ENCODE results near the gene CD300LB.
A peak's percentile ranks its signal among the peaks of the same experiment; 100 is the strongest.
"Not testable (repeated sequence)": the region's sequence is repeated elsewhere in the genome, so short reads cannot be mapped to it uniquely, and the experiment has no call there.

The CD300LB gene

DNA sequence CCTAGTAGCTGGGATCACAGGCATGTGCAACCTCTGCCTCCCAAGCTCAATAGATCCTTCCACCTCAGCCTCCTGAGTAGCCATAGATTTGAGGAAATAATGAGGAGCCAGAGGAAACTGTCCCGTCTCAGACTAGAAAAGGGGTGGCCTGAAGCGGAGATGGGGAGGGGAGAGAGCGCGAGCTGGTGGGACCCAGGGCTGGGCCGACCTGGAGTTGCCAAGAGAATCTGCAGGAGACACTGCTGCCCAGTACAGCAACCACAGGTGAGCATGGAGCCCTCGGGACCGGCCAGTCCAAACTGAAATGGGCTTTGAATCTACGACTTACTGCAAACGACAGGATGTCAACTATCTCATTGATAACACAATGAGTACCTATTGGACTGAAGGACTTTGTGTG is 40.6 kb downstream of the CD300LB start:
- no peak for DNase-seq (ENCODE audit: low read depth)

DNA sequence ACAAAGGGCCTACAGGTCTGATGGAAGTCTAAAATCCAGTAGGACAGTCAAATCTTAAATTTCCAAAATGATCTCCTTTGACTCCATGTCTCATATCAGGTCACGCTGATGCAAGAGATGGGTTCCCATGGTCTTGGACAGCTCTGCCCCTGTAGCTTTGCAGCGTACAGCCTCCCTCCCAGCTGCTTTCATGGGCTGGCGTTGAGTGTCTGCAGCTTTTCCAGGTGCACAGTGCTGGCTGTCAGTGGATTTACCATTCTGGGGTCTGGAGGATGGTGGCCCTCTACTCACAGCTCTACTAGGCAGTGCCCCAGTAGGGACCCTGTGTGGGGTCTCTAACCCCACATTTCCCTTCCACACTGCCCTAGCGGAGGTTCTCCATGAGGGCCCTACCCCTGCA is 43.0 kb downstream of the CD300LB start:
- DNase-seq (ENCODE audit: low read depth): not testable (repeated sequence)

DNA sequence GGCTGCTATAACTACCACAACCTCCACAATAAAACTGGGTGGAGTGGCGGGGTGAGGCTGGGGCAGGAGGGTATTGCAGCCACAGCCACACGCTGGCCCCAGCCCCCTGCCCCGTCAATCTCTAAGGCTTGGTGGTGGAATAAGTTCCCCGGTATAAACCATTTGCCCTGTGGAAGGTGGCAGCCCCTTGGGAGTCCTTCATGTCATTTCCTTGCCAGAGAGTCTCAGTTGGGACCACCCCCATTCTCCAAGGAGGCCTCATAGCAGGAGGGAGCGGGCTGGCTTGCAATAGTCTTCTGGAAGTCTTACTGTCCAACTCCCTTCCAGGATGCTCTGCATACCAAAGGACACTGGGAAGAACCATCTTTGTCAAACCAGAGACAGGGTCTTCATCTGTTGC is 45.4 kb downstream of the CD300LB start:
- no peak for DNase-seq (ENCODE audit: low read depth)

GRCh38 chr17:74485022-74485743 is 46.1 kb downstream of the CD300LB start:
- DNase-seq (ENCODE audit: low read depth): no peak

GRCh38 chr17:74484066-74484465 is 47.2 kb downstream of the CD300LB start:
- DNase-seq (ENCODE audit: low read depth): no peak

- no peak for DNase-seq (ENCODE audit: low read depth)
Observed at GRCh38 chr17:74481621-74482020, 49.7 kb downstream of the CD300LB start.

- no peak for DNase-seq (ENCODE audit: low read depth)
Observed at GRCh38 chr17:74480290-74480689, 51.0 kb downstream of the CD300LB start.

- no peak for DNase-seq (ENCODE audit: low read depth)
Observed at GRCh38 chr17:74478420-74479100, 52.7 kb downstream of the CD300LB start.

DNA sequence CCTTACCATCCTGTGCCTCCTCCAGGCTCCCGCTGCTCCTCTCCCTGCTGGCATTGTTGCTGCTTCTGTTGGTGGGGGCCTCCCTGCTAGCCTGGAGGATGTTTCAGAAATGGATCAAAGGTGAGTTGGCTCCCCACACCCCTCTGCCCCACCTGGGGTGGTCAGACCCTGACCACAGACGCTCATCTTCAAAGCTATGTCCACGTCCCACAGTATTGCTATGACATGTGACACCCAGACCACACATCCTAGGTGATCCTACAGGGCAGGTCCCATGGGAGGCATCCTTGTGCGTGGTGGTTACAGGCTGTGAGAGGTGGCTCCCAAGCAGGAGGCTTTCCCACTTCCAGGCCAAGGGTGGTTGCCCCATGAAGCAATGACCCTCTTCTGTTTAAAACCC is 53.9 kb downstream of the CD300LB start:
- no peak for DNase-seq (ENCODE audit: low read depth)

DNA sequence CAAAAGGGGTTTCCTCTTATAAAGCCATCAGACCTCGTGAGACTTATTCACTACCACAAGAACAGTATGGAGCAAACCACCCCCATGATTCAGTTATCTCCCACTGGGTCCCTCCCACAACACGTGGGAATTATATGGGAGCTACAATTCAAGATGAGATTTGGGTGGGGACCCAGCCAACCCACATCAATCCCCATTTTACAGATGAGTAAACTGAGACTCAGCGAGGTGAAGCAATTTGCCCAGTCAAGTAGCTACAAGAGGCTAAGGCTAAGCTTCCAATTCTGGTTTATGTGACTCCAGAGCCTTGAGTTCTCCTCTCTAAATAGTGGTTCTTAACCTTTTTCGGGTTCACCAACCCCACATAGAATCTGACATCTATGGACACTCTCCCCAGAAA is 56.1 kb downstream of the CD300LB start:
- DNase-seq (ENCODE audit: low read depth): no peak

- peak; percentile 44 for DNase-seq (ENCODE audit: low read depth)
Observed at GRCh38 chr17:74474043-74474792, 57.1 kb downstream of the CD300LB start.

DNA sequence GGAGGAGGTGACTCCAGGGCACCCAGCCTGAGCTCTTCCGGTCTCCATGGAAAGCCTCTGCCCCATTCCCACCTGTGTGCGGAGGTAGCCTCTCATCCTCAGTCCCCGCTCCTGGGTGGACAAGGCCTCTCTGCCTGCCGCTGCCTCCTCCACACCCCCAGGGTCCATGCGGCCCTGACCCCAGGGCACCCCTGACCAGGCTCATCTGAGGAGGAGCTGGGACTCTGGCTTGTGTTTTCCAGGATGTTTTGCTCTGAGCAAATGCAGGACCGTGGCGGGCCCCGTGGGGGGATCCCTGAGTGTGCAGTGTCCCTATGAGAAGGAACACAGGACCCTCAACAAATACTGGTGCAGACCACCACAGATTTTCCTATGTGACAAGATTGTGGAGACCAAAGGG is 58.0 kb downstream of the CD300LB start:
- DNase-seq (ENCODE audit: low read depth): no peak

GRCh38 chr17:74472890-74473289 is 58.4 kb downstream of the CD300LB start:
- DNase-seq (ENCODE audit: low read depth): no peak

- DNase-seq (ENCODE audit: low read depth): no peak
Observed at GRCh38 chr17:74471341-74471740, 59.9 kb downstream of the CD300LB start.
